HG02943 (cell line): ENCODE results near the gene SLC17A8.

Experiments used
- ATAC-seq: cut with Tn5 transposase; IDR thresholded peaks from one replicate; pipeline ENCODE4 v1.9.1; 2021; ENCODE audit warnings: mild to moderate bottlenecking, low read depth, moderate library complexity; ENCODE audit not compliant: unreplicated experiment

Gene SLC17A8

DNA sequence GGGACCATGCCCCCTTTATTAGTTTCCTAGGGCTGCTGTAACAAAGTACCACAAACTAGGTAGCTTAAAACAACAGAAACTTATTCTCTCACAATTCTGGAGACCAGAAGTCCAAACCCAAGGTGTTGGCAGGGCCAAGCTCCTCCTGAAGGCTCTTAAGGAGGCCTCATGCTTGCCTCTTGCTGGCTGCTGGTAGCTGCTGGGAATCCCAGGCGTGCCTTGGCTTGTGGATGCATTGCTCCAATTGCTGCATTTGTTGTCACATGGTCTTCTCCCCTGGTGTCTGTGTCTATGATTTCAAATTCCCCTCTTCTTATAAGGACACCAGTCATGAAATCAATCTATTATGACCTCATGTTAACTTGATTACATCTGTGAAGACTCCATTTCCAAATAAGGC is 11.2 kb downstream of the SLC17A8 start:
- ATAC-seq, result no peak

DNA sequence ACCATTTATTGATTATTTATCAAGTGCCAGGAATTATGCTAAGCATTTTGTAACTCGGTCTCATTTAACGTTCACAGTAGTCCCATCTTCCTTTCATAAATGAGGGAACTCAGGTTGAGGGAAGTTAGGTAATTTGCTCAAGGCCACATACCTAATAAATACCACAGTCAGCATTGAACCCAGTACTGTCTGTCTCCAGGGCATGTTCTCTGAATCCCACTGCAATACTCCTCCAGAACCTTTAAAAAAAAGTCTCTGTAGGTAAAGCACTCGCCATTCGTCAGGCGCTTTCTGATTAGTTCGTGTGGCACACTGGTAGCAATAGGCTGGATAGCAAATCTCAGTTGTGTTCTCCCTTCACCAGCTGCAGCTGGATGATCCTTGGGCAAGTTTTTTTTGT is 14.3 kb downstream of the SLC17A8 start:
- no peak for ATAC-seq

DNA sequence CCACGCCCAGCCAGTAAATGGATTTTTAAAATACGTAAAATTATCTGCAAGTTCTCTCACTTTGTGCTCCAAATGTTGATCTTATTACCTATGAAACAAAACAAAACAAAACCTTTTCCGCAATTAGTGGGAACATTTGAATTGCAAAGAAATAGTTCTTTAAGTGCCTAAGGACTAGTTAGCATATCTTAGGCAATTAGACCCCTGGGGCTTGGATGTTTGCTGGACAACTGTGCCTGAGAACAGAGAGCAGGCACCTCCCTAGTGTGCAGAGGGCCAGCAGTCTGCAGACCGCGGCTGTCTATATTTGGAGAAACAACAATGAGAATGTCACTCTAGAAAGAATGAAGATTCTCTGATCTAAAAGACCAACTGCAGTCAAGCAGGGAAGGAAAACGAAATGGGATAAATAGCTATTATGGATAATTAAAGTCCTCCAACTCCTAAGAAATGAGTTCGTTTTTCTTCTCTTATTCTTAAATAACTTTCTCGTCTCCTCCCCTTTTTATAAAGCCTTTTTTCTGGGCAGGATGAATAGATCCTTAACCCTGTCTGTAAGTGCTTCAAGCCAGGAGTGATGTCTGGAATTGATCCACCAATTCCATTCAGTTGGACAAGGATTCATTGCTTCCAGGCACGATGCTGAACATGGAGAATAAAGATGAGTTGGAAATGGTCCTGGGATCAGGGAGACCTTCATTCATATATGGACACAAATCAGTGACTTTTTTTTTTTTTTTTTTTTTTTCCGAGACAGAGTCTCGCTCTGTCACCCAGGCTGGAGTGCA is 16.2 kb downstream of the SLC17A8 start:
- no peak for ATAC-seq

DNA sequence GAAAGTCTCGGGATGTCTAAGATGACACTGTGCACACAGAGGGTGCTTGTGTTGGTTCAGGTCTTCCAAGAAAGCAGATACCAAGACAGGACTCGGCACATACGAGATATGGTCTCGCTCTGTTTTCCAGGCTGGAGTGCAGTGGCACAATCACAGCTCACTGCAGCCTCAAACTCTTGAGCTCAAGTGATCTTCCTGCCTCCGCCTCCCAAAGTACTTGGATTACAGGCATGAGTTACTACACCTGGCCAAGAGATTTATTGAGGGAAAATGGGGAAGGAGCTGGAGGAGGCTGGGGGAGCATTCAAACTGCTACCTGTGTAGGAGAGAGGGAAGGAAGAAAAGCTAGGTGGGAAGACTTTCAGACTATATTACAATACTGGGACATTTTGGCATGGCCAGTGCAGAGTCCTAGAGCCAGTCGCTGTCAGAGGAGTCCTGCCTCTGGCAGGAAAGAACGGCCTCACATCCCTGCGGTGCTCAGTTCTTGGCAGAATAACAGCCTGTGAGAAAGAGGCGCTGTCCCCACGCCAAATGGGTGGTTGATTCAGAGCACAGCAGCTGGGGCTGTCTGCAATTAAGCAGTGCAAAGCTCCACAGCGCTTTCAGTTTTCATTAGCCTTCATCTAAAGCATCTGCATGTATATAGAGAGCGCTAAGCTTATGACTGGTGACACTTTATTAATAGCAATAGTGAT is 18.3 kb downstream of the SLC17A8 start:
- ATAC-seq, result no peak

DNA sequence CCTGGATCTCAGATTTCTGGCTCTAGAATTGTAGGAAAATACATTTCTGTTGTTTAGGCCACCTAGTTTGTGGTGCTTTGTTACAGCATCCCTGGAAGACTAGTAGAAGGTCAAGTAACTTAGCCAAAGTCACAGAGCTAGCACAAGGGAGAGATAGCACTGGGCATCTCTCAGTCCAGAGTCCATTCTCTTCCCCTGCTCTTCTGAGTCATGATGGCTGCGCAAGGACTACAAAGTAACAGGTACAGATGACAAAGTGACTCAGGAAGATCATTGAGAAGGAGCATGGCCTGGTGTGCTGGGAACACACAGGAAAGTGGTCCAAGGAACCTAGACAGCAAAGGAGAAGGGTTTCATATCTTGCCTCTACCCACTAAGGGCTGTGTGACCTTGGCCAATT is 19.3 kb downstream of the SLC17A8 start:
- ATAC-seq, result no peak

DNA sequence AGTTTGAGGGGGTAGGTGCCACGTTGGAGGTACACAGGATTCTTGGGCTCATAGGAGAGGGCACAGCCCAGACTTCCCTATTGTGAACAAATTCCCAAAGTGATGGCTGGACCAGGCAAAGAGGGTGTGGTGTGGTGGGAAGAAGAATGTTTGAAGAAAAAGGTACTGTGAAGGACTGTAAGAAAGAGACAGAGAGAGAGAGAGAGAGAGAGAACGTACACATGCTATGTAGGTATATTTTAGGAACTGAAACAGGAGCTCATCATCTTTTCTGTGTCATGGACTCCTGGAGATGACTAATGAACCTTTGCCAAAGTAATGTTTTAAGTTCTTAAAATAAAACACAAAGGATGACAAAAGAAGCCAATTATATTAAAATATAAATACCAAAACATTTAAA is 24.5 kb downstream of the SLC17A8 start:
- no peak for ATAC-seq

DNA sequence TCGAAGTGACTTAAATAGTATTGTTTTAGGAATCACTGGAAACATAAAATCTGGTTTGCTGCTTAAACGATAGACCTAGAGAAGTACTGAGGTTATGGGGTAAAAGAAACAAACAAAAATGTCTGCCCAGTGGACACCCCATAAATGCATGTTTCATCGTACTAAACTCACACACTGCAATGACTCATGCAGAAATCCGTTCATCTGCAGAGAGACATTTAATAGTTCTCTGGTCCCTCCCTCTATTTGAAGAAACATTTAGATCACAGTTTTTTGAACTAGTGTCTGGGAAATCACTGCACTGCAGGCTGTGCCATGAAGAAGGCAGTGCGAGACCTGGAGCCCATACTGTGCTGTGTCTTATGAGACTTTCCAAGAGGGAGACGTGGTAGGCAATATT is 25.5 kb downstream of the SLC17A8 start:
- ATAC-seq, result no peak

DNA sequence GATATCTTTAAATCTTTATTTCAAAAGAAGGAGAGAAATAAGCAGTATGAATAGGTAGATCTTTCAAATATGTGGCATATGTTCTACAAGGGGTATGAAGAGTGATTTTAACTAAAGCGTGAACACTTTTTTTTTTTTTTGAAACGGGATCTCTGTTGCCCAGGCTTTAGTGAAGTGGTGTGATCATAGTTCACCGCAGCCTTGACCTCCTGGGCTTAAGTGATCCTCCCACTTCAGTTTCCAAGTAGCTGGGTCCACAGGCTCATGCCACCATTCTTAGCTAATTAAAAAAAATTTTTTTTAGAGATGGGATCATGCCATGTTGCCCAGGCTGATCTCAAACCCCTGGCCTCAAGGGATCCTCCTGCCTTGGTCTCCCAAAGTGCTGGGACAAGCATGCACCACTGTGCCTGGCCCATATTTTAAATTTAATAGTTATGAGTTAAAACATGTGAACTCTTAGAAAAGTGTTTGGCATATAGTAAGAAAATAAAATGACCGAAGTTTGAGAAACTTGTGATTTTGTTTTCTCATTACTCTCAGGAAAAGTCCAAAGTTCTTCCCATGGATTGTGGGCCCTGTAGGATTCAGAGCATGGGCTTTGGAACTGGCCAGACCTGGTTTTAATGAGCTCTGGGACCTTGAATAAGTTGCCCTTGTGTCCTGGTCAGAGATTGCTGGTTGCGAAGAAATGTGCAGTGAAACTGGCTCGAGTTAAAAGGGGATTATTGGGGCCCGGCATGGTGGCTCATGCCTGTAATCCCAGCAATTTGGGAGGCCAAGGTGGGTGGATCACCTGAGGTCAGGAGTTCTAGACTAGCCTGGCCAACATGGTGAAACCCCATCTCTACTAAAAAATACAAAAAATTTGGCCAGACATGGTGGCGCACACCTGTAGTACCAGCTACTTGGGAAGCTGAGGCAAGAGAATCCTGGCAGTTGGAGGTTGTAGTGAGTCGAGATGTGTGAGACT is 27.0 kb downstream of the SLC17A8 start:
- ATAC-seq, result no peak

DNA sequence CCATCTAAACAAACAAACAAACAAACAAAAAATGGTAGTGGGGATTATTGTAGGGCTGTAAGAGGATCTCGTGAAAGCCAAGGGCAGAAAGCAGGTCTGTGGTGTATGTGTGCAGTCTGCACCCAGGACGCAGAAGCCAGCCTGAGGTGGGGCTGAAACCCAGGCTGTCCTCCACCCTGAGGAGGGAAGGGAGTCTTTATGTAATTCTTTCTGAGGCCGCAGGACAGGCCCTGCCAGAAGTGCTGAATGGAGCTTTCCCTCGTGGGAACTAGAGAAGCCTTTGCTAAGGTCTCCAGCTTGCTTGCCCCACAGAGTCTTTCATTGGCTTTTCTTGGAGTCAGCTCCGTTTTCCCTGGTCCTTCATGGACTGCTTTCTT is 27.7 kb downstream of the SLC17A8 start:
- ATAC-seq, result no peak

DNA sequence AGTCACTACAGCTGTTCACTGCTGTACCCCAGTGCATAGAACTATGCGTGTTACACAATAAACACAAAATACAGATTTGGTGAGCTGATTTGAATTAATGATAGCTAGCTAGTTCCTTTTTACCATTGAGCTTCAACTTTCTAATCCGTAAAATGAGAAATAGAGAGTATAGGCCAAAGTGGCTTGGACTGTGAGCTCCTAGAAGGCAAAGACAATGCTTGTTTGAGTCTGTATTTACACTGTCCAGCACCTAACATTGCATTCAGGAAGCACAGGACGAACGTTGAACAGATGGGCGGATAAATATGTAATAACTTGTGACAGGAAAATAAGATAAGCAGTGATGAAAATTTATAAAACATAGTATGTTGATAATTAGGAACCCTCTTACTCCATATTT is 31.5 kb downstream of the SLC17A8 start:
- ATAC-seq, result no peak

DNA sequence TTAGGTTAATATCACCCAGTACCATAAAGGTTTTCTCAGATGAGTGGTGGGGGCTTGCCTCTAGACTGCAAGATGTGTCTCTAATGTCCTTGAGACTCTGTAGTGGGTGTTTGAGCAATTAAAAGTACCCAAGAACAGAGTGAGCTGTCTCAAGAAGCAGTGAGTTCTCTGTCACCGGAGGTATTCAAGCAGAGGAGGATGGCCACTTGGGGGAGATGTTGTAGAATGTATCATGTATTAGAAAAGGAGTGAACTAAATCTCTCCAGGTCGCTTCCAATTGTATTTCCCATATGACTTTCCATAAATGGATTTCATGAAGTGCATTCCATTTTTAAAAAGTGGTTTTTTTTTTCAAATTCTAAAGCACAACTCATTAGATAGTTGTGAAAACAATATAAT is 35.0 kb downstream of the SLC17A8 start:
- ATAC-seq, result no peak

DNA sequence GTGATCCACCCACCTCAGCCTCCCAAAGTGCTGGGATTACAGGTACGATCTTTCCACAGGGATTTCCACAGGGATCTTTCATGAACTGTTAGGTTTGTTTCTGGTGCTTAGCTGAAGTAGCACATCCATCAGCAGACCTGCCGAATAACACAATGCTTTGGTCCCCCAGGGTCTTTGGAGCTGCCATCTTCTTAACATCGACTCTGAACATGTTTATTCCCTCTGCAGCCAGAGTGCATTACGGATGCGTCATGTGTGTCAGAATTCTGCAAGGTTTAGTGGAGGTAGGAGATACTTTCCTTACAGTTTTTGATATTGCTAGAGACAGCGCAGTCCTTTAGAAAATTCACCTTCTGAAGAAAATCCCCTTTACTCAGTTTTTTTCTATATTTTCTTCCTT is 36.3 kb downstream of the SLC17A8 start:
- no peak for ATAC-seq

DNA sequence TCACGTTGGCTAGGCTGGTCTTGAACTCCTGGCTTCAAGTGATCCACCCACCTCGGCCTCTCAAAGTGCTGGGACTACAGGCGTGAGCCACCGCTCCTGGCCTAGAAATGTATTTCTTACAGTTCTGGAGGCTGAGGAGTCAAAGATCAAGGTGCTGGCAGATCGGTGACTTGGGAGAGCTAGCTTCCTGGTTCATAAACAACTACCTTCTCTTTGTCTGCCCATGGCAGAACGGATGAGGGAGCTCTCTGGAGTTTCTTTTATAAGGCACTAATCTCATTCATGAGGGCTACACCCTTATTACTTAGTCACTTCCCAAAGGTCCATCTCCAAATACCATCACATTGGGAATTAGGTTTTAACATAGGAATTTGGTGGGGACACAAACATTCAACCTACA is 38.9 kb downstream of the SLC17A8 start:
- ATAC-seq, result no peak

DNA sequence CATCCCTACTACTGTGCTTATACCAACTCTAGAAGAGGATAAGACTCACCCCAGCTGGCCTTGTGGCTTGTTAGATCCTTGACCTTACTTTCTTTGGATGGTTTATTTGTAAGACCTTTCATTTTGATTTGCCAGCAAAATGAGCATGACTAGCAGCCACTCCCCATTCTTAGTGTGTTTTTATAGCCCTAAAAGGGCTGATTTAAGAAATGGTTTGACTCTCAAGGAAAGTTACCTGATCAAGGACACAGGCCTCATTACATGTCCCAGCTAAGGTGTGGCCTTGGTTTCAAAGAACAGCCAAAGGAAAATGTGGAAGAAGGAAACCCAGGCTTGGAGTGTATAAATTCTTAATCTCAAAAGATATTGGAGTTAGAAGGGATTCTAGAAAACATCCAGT is 41.4 kb downstream of the SLC17A8 start:
- no peak for ATAC-seq

DNA sequence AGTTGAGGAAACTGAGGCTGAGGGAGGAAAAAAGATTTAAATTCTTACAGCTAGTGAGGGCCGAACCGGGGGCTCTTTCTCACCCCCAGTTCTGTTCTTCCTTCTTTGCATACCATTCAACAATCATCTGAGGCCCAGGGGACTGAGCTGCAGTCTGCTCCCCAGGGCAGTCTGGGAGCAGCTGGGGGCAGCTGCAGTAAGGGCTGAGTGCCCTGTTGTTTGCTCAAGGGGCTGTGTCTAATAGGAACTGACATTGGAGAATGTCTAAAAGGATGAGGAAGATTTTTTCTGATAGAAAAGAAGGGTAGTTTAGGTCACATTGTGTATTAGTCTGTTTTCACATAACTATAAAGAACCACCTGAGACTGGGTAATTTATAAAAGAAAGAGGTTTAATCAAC is 42.2 kb downstream of the SLC17A8 start:
- ATAC-seq, result no peak

DNA sequence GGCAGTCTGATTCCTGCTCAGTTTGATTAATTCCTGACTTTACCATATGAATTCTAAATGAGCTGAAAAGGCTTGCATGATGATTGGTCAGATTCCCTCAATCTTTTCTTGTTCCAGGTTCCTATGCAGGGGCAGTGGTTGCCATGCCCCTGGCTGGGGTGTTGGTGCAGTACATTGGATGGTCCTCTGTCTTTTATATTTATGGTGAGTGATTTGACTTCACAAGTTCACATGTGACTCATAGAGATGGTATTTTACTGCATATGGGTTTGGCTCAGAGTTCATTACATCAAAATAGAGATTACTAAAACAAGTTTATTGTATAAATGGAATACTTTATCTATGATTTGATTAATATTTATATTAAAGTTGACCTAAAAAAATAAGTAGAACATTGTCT is 44.8 kb downstream of the SLC17A8 start:
- ATAC-seq, result no peak

DNA sequence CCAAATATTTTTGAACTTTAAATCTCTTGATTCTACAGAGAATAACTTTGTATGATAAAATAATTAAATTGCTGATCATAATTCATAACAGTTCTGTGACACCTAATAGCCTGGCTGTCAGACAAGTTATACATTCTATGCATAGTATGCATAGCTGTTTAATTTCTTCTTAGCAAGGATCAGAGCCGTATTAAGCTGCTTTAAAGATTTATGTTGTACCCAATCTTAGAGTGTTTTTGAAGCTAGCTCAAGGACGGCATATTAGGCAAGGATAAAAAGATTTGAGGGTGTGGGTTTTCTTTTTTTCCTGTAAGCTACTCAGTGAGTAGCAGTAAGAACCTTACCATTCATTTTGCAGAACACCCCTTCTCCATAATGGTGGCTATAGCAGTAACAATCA is 45.9 kb downstream of the SLC17A8 start:
- ATAC-seq, result no peak

DNA sequence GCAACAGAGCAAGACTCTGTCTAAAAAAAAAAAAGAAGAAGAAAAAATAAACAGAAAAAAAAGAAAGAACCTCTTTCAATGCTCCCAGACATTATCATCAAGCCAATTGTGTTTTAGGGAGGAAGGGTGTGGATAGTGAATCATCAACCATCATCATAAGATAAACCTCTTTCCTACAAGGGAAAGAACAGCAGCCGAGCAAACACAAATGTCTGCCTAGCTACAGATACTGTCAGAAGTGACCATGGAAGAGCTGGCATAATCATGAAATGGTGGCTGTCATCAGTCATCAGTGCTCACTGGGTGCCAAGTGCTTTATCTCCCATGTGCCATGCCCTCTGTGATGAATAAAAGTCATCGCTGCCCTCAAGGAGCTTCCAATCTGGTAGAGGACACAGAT is 46.6 kb downstream of the SLC17A8 start:
- no peak for ATAC-seq

DNA sequence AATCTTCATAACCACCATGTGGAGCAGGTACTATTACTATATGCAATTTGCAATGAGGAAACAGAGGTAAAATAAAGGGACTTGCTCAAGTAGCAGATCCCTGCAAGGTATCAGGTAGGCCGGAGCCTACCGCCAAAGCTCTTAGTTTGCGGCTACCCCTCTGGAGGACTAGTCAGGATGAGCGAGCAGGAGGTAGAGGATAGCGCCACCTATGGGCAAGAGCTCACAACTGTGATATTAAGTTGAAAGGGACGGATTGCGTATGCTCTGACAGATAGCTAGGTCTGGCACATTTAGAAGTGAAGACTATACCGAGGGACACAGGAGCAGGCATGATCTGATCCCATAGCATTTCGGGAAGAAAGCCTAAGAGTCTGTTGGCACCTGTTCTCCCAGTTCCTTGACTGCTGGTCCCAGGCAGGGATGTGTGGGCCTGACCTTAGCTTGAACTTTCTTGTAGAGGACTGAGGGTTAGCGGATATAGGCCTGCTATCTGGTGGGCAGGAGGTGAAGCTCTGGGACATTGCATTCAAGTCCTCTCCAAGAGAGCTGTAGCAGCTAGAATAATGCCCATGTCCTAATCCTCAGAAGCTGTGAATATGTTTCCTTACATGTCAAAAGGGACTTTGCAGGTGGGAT is 48.0 kb downstream of the SLC17A8 start:
- no peak for ATAC-seq

DNA sequence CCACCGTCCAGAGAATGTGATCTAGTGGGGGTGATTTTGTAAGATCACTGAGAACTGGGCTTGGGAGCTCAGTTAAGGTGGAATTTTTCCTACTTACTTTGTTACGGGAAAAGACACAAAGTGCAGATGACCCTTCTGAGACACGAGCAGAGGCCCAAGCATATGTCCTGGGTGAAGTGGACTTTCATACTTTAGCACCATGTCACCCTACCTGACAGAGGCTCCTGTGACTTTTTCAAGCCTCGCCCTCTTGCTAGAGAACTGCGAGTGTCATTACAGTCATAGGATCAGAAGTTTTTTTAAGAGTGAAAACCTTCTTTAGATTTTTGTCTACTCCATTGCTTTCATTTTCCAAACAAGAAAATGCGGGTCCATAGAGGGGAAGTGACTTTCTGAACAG is 56.1 kb downstream of the SLC17A8 start:
- ATAC-seq, result no peak

DNA sequence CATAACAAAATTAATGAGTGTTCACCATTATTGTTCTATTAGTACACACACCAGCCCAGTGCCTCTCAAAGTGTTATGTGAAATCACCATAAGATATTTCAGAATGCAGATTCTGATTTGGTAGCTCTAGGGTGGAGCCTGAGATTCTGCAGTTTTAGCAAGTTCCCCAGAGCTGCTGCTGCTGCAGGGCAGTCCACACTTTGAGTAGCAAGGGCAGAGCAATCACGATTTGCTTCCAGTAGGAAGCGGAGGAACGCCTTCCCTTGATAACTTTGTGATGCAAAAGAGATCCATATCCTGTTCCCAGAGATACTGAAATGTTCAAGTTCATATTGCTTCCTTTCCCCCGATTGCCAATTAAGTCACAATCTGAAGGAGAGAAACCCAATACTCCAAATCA is 57.9 kb downstream of the SLC17A8 start:
- ATAC-seq, result no peak
